ENCODE measurements around the gene CDCA4.

DNA sequence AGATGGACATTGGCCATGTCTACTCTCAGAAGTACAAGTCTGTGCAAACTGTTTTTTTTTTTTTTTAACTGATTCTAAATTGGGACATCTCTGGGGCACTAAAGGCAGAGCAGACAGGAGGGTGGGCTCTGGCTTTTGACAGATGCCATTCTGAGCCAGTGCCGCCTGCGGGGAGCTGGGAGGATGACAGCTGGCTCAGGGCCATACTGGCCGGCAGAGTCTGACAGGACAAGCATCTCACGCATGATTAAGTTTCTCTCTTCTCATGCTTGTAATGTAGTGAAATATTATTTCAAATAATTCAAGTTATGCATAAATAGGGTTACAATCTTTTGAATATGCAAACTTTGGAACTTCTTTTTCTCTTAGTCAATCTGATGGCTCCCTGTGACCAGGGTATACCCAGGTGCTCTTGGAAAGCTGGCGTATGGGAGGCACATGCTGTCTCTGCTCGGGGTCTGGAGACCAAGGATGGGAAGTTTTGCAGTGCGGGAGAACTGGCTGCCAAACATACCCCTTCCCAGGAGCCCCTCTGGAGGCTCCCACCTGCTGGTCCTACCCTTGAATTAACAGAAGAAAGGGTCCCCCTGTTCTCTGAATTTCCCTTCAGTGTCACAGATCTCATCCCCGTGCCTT is 7.6 kb downstream of the CDCA4 start:
- TF ChIP-seq, protein P1, sequence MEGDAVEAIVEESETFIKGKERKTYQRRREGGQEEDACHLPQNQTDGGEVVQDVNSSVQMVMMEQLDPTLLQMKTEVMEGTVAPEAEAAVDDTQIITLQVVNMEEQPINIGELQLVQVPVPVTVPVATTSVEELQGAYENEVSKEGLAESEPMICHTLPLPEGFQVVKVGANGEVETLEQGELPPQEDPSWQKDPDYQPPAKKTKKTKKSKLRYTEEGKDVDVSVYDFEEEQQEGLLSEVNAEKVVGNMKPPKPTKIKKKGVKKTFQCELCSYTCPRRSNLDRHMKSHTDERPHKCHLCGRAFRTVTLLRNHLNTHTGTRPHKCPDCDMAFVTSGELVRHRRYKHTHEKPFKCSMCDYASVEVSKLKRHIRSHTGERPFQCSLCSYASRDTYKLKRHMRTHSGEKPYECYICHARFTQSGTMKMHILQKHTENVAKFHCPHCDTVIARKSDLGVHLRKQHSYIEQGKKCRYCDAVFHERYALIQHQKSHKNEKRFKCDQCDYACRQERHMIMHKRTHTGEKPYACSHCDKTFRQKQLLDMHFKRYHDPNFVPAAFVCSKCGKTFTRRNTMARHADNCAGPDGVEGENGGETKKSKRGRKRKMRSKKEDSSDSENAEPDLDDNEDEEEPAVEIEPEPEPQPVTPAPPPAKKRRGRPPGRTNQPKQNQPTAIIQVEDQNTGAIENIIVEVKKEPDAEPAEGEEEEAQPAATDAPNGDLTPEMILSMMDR (conservative IDR thresholded peaks at IDR 0.05), result no peak
- TF ChIP-seq EZH2 (IDR thresholded peaks at IDR 0.05; ENCODE audit: low read depth), result no peak
